ENCODE measurements around the gene NCOA1.

NCOA1 gene

GRCh38 chr2:24744356-24744755, 253.3 kb downstream of the NCOA1 start:
- no peak for DNase-seq (ENCODE audit: low spot score)

DNA sequence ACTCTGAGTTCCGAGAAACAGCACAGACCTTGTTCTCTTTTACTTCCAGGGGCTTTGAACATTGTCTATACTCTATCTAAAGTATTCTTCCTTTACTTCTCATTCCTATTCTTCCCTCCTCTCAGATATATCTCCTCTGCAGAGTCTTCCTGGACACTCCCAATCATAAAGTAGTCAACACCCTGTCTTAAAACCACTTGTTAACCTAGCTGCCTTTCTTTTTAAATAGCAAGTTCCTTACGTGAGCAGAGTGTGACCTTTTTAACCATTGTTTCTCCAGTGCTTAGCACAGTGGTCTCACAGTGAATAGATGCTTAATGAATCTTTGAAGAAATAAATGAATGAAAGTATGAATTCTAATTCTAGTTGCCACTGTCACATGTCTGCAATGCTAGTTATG, 254.8 kb downstream of the NCOA1 start:
- no peak for DNase-seq (ENCODE audit: low spot score)

GRCh38 chr2:24747299-24747698, 256.2 kb downstream of the NCOA1 start:
- no peak for DNase-seq (ENCODE audit: low spot score)

DNA sequence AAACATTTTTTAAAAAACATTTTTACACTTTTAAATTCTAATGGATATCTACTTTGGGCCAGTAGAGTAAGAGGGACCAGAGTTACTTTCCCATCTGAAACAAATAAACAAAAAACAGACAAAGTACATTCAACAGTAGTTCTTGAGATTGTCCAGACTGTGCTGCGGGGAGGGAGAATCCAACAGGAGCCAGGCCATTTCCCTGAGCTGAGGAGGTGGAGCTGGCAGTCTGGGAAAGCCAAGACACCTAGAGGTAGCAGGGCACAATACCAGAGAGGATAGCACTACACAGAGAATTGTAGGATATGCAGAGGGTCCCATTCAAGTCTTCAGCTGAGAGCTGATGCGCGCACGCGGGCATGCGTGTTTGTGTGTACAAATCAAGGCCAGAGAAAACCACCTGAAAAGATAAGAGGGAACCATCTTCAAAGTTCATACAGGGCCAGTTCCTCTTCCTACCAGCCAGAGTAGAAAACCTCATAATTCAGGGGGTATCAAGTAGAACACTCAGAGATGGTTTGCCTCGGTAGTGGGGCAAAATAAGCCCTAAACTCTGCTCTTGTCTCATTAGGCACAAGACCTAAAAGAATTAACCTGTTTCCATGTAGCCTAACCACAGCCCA, 258.1 kb downstream of the NCOA1 start:
- no peak for DNase-seq (ENCODE audit: low spot score)

DNA sequence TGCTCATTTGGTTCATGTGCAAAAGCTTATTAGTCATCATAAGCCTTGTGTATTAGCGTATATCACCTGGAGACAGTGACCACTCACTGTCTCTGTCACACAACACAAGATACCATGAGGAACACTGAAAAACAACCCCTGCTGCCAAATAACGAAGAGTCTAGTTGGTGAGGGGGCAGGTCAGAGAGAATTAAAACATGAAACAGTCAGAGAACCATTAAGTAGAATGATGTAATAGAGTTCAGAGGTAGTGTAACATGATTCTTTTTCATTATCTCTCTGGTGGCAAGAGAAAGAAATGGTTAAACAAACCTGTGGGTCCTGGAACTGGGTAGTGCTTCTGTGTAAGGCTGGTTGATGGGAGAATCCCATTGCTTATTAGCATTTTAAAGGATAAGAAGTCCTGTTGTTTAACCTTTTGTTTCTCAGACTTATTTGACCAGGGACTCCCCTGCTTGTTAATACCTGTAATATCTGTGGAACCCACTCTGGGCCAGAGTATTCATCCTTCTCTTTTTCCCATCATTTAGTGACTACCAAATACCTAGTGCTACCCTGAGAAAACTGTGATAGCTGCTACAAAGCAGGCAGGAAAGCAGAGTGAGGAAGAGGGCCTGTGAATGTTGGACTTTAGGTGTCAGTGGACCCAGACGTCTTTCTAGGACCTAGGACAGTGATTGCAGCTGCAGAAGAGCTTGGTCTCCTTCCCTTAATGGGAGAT, 264.1 kb downstream of the NCOA1 start:
- DNase-seq (ENCODE audit: low spot score), result no peak

GRCh38 chr2:24756789-24757188, 265.7 kb downstream of the NCOA1 start:
- no peak for DNase-seq (ENCODE audit: low spot score)

- no peak for DNase-seq (ENCODE audit: low spot score)
These were observed 270.8 kb downstream of the NCOA1 start for GRCh38 chr2:24761866-24762265.

DNA sequence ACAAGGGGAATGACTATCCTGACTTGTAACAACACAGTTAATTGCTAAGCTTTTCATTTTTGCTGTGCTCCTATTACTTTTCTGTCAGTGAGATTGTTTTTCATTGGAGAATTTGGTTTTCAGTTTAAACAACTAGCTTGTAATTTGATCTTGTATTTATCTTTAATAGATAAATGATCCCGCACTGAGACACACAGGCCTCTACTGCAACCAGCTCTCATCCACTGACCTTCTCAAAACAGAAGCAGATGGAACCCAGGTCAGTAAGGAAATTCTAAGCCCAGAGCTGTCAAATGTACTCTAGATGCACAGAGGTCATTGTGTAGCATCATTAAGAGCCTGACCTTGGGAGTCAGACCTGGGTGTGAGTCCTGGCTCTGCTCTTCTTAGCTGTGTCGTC, 271.5 kb downstream of the NCOA1 start:
- DNase-seq (ENCODE audit: low spot score), result no peak

DNA sequence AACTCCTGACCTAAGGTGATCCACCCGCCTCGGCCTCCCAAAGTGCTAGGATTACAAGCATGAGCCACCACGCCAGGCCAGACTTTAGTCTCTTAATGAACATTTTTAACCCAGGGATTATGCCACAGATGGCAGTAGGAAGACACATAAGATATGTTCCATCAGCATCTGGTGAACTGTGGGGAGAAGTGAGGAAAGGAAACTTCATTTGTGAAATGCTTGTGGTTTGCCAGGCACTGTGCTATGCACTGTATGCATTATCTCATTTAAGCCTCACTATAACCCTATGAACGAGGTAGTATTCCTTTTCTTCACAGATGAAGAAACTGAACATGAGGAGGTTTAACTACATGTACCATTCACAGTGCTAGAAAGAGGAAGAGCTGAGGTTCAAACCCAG, 272.8 kb downstream of the NCOA1 start:
- DNase-seq (ENCODE audit: low spot score), result no peak

GRCh38 chr2:24766609-24767008, 275.6 kb downstream of the NCOA1 start:
- DNase-seq (ENCODE audit: low spot score), result no peak

DNA sequence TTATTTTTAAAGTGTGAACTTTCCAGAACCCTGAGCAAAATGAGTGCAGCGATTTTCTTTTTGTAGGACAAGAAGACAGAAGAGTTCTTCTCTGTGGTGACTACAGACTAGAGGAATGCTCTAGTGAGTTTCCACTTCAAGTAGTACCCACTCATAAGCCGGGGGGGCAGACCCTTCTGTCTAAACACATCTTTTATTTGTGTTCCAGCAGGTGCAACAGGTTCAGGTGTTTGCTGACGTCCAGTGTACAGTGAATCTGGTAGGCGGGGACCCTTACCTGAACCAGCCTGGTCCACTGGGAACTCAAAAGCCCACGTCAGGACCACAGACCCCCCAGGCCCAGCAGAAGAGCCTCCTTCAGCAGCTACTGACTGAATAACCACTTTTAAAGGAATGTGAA, 277.0 kb downstream of the NCOA1 start:
- no peak for DNase-seq (ENCODE audit: low spot score)

GRCh38 chr2:24768601-24769000, 277.5 kb downstream of the NCOA1 start:
- DNase-seq (ENCODE audit: low spot score), result no peak

DNA sequence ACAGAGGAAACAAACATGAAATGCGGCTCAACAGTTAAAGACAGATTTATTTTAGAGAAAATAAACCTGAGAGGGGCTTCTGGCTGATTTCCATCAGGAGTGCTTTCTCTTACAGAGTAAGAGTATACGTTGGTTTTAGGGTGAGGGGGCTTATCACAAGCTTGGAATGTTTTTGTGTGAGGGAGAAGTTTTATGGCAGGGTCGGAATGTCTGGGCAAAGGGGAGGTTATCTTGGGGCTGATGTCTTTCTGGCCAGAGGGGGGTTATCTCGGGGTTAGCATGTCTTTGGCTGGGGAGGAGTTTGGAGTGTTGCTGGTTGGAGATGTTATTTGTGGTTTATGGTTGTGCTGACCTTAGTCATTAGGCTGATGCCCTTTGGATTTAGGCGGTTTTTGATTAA, 280.0 kb downstream of the NCOA1 start:
- no peak for DNase-seq (ENCODE audit: low spot score)

DNA sequence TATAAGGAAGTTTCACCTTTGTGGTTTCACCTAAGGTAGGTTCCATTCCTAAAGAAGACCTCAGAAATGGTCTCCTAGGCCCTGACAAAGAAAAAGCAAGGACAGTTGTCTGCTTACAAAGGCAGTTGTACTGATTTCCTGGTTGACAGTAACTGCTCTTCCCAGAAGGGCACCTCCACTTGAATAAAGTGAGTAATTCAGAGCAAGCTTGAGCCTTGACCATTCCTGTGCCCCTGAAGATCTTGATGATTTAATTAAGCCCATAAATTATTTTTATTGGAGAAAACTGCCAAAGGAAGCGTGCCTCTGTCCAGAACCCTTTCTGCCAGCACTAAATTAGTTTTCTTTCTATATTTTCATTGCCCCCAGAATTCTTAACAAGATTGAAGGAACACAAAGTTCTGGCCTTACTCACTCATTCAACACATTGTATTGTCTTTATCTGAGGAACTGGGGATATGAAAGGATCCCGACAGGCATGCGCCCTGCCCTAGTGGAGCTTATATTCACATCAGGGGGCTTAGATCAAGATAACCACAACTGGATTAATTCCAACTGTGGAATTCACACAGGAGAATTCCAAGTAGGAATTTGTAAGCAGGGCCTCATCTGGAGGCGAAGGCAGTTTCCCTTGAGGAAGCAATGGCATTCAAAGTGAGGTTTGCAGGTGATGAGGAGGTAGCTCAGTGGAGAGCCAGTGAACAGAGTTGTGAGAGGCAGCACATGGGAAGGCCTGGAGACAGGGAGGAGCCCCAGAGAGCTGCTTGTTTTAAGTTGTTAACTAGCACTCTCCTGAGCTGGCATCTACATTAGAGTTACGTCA, 280.9 kb downstream of the NCOA1 start:
- no peak for DNase-seq (ENCODE audit: low spot score)

DNA sequence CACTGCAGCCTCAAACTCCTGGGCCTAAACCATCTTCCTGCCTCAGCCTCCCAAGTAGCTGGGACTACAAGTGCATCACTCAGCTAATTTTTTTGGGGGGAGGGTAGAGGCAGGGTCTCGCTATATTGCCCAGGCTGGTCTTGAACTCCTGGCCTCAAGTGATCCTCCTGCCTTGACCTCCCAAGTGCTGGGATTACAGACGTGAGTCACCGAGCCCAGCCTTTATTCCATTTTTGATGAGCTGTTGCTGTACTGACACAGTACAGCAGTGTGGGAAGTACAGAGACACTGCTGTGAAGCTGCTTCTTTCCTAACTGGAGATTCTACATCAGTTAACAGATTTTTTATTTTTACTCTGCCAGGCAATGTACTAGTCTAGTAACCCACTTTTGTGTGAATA, 283.3 kb downstream of the NCOA1 start:
- DNase-seq (ENCODE audit: low spot score), result no peak

DNA sequence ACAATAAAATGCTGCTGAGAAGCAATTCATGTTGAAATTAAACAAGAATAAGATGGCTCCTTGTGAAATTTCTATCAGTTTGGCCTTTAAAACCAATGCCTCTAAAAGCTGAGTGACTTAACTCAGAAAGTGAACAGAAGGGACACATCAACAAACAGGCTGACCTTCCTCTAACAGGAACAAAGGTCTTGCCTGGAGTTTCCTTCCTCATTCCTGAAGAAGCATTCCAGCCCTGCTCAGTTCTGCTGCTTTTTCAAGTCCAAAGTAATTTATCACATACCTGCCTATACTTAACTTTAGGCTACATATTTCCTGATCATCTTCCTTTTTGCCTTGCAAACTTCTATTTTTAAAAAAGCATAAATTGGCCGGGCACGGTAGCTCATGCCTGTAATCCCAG, 288.1 kb downstream of the NCOA1 start:
- no peak for DNase-seq (ENCODE audit: low spot score)

GRCh38 chr2:24783641-24784040, 292.6 kb downstream of the NCOA1 start:
- no peak for DNase-seq (ENCODE audit: low spot score)

- no peak for DNase-seq (ENCODE audit: low spot score)
These were observed 294.7 kb downstream of the NCOA1 start for GRCh38 chr2:24785671-24786321.

DNA sequence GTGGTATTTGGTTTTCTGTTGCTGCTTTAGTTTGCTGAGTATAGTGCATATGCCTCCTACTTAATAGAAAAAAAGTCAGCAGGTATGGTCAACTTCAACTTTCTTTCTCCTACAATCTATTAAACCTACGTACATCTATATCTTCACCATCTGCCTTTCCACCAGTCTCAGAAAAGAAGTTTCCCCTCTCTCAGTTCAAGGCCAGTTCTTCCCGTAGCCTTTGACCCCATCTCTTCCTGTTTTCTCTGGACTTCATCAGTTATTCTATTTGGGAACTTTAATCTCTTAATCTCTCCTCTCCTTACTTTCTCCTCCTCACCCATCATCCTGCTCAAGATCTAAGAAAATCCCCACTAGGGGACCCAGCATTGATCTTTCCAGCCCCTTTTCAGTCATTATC, 296.5 kb downstream of the NCOA1 start:
- DNase-seq (ENCODE audit: low spot score), result no peak

DNA sequence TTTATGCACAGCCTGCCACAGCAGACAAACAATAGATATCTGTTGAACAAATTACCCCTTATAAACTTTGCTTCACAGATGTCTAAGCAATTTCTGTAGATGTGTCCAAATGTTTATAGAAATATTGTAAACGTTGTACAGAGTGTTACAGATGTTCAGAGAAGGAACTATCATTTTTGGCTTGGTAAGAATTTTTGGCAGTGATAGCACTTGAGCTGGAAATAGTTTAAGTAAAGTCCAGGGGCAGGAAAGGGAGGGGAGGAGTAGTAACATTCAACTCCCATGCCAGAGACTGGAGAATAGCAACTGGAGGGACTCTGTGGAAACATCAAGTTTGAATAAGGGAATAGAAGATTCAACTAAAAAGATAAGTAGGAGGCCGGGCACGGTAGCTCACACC, 297.8 kb downstream of the NCOA1 start:
- no peak for DNase-seq (ENCODE audit: low spot score)

GRCh38 chr2:24791452-24791851, 300.4 kb downstream of the NCOA1 start:
- DNase-seq (ENCODE audit: low spot score), result no peak

DNA sequence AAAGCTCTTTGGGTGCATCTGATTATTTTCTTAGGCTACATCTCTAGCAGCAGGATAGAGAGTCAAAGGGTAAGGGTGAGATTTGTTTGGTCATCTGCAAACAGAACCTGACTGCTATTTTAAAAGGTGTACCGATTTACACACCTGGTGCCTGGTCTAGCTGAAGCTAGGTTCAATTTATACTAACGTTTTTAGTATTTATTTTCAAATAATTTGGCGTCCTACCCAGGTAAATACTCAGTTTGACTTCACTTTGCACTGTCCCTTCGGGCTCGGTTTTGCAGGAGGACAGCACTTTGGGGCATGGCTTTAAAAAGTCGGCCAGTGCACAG, 301.5 kb downstream of the NCOA1 start:
- DNase-seq (ENCODE audit: low spot score), result no peak

Measured in HuH-7.5 (cell line).